Fibroblast of pulmonary artery (primary cell): Measurements from ENCODE around the gene TMUB2.
A peak's percentile ranks its signal among the peaks of the same experiment; 100 is the strongest.

Experiments
- DNase-seq: peaks from one replicate; pipeline ENCODE4 v3.0.0-alpha.2; 2010; ENCODE audit warnings: low read depth
- H3K4me3 ChIP-seq: replicated peaks from 2 replicates; pipeline ENCODE4 v1.5.1; 2011; ENCODE audit warnings: low read depth, mild to moderate bottlenecking, control low read depth, low read length, moderate library complexity
- CTCF ChIP-seq: IDR thresholded peaks from 2 replicates; pipeline ENCODE4 v1.5.1; 2011; ENCODE audit warnings: mild to moderate bottlenecking, control low read depth, low read length, inconsistent platforms; ENCODE audit errors: missing control alignments

Gene TMUB2

GRCh38 chr17:44209786-44210341 lies 23.1 kb downstream of the TMUB2 start:
- DNase-seq = no peak
- TF ChIP-seq CTCF = no peak
- no peak overlapping the region for H3K4me3 ChIP-seq

- no peak overlapping the region for H3K4me3 ChIP-seq
- TF ChIP-seq CTCF = peak; percentile 67
- peak; percentile 87 for DNase-seq
Observed at GRCh38 chr17:44210342-44211192, 23.8 kb downstream of the TMUB2 start.

- TF ChIP-seq CTCF = no peak
- DNase-seq = no peak
- H3K4me3 ChIP-seq = no peak overlapping the region
Observed at GRCh38 chr17:44211281-44212265, 24.8 kb downstream of the TMUB2 start.

DNA sequence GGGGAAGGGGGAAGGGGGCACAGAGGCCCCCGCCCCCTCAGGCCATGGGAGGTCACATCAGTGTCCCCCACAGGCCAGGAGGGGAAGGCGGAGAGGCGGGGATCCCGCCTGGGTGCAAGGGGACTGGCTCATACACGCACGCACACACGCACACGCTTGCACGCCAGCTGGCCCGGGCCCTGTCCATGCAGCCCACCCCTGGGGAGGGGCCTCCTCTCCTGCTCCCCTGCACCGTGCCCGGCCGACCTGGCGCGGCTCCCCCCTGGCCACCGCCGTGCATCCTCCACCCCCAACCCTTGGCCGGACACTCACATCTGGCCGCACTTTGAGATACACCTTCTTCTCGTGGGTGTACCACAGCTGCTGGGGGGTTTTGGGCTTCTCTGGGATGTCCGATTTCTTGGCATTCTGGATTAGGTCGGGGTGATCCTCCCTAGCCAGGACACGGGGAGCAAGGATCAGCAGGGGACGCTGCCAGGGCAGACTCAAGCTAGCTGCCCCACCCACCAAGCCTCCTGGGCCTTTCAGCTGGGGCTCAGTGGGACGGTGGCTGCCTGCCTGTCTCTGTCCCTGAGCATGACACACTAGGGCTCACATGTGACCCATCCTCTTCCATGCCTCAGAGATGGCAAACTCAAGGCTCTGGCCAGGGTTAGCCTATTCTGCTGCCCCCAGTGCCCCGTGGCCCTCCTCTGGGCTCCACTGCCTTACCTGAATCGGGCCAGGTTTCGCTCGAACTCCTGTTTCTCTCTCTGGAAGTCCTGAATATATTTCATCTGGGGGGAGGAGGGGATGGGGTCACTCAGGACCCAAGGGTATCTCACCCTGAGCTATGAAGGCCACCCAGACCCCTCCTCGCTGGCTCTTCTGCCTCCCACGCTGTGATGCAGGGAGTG lies 26.0 kb downstream of the TMUB2 start:
- H3K4me3 ChIP-seq = no peak overlapping the region
- DNase-seq = no peak
- TF ChIP-seq CTCF = no peak

- no peak for TF ChIP-seq CTCF
- no peak for DNase-seq
- no peak overlapping the region for H3K4me3 ChIP-seq
Observed at GRCh38 chr17:44213403-44214229, 26.8 kb downstream of the TMUB2 start.
